LNCAP (cell line): ENCODE results near the gene MKX.

Experiments used
- CTCF ChIP-seq: fragments of 450-650 bp; IDR thresholded peaks from 2 replicates; pipeline ENCODE4 v1.5.1; 2017; ENCODE audit warnings: mild to moderate bottlenecking

MKX gene

GRCh38 chr10:27746397-27747095, 927 bp upstream of the MKX start:
- TF ChIP-seq CTCF, result no peak

- TF ChIP-seq CTCF, result no peak
These were observed 552 bp downstream of the MKX start for GRCh38 chr10:27744802-27745731.

GRCh38 chr10:27743877-27744801, 1.5 kb downstream of the MKX start:
- TF ChIP-seq CTCF, result no peak

- TF ChIP-seq CTCF, result no peak
These were observed 2.4 kb downstream of the MKX start for GRCh38 chr10:27743012-27743876.

GRCh38 chr10:27742195-27743011, 3.2 kb downstream of the MKX start:
- peak; percentile 82 for TF ChIP-seq CTCF

GRCh38 chr10:27741173-27742091, 4.2 kb downstream of the MKX start:
- TF ChIP-seq CTCF, result no peak
